Omental fat pad (tissue), 4 donors: ENCODE data around the gene CTCFL. TPM values are rescaled to one million over a fixed set of nuclear protein-coding genes. Genes with fewer than 3 reads are reported as not detected.

ENCODE experiments used
- ATAC-seq: fragments of 150-250 bp; one replicate; pipeline ENCODE4 v1.9.1; 2016; ENCODE audit warnings: mild to moderate bottlenecking, moderate library complexity; ENCODE audit not compliant: low FRiP score
- DNase-seq: peaks from one replicate; pipeline ENCODE4 v3.0.0-alpha.2; 2019; ENCODE audit warnings: low spot score
- CTCF ChIP-seq, 3 donors: fragments of 450-650 bp; IDR thresholded peaks; one replicate each; pipeline ENCODE4 v1.5.1; 2016 to 2017; ENCODE audit warnings: antibody characterized with exemption in 3 of 3, mild to moderate bottlenecking in 3 of 3, moderate library complexity in 2 of 3
- total RNA-seq, 4 donors: library from RNA; depleted of rRNA; stranded (reverse); fragments of >200 nt; gene quantifications; one replicate each; pipeline ENCODE4 v1.1.0, GENCODE V29; 2016

Gene CTCFL
- total RNA-seq, 4 donors from 2014 or later, result not detected

DNA sequence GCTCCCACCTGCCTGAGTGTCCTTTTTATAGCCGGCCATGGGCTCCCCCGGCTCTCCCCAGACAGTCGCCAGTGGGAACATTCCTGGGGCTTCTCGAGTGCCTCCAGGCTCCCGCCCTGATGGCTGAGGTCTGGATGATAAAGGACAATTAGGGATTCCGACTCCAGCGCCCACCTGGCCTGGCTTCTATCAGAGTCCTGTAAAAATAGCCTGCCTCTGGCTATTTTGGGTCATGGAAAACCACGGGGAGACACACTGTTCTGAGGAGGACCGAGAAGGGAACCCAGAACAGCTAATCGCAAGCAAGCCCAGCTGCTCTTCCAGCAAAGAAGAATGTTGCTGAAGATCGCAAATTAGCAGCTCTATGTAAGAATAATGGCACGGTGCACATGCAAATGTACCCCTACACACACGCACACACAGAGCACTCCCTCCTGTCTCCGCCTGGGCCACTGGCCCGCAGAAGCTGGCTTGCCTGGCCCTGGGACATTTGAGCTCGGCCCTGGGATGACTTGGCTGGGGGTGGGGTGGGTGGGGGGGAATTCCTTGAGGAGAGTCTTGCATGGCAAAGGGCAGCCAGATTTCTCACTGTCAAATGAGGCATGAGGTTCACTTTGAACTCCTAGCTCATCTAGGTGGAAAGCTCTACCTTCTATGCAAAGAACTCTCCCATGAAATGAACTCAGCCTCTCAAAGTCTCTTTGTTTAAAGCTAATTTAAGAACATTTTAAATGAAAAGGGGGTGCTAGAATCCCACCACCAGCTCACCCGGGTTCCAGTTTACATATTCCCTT lies 55.3 kb downstream of the CTCFL start:
- ATAC-seq (no peak), DNase-seq (no peak)
- no peak for TF ChIP-seq CTCF (IDR thresholded peaks at IDR 0.05)

- DNase-seq (no peak), ATAC-seq (no peak)
- no peak for TF ChIP-seq CTCF (IDR thresholded peaks at IDR 0.05)
Observed at GRCh38 chr20:57468523-57469417, 56.2 kb downstream of the CTCFL start.

DNA sequence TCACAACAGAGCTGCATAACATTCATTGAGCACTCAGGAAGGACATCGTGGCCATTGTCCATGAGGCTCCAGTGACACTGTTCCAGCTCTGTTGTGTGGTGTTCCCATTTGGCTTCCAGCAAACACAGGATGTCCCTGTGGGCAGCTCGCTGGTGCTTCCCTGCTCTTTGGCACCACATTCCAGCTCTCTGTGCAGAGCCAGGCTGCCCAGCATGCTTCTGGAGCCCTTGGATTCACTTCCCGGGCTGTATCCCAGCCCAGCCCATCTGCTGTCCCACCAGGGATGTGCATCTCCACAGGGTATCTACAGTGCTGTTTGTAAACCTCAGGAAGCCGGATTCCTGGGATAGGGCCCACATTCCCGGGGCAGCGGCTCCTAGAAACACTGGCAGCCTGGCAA lies 57.2 kb downstream of the CTCFL start:
- DNase-seq, result no peak
- no peak for TF ChIP-seq CTCF (IDR thresholded peaks at IDR 0.05)
- no peak for ATAC-seq

DNA sequence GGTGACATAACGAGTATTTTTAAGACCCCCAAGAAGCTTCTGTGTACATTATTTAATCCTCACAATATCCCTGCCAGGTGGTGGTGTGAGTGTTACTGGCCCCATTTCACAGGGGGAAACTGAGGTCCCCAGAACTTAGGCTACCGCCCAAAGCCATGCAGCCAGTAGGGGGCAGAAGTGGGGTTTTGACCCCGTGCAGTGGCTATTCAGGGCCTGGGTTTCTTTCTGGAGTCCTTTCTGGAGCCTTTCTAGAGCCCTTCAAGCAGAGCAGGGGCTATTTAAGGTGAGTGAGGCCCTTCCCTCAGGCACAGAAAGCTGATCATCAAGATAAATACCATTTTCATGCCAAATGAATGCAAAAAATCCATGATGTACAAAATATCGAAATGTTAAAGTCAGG lies 59.0 kb downstream of the CTCFL start:
- TF ChIP-seq CTCF (IDR thresholded peaks at IDR 0.05), result no peak
- ATAC-seq, result no peak
- no peak for DNase-seq

DNA sequence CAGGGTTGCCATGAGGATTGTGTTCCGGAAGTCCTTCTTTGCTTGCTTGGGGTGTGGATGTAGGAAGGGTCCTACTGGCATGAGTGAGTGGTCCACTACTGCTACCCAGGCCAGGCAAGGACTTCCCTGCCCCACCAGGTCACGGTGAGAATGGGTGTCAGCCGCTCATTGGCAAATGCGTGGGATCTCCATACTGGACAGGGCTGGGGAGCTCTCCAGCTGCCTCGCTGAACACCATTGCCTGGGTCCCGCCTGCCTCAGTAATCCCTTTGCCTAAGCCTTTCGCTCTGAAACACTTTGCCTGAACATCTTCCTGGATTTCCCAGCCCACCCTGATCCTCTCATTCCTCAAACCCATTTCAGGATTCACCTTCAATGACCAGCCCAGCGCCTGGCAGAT lies 59.5 kb downstream of the CTCFL start:
- no peak for ATAC-seq
- TF ChIP-seq CTCF (IDR thresholded peaks at IDR 0.05), result no peak
- no peak for DNase-seq

DNA sequence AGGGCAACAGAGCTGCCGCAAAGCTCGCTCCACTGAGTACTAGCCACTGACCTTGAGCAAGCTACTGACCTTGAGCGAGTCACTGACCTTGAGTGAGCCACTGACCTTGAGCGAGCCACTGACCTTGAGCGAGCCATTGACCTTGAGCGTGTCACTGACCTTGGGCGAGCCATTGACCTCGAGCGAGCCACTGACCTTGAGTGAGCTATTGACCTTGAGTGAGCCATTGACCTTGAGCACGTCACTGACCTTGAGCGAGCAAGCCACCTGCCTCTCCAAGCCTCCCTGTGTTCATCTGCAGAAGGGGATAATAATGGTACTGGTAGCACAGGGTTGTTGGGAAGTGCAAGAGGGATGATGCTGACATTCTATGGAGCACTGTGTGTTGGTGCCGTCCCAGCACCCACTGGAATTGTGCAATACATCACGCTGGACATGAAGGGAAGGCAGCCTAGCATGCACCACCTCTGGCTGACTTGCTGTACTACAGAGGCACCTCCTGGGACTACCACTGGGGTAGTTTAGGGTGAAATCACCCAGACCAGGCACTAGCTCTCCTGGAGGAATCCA lies 60.2 kb downstream of the CTCFL start:
- ATAC-seq (no peak), DNase-seq (no peak)
- no peak for TF ChIP-seq CTCF (IDR thresholded peaks at IDR 0.05)
